Measurements from ENCODE around the gene TMEM184A.

The TMEM184A gene

GRCh38 chr7:1555813-1556543 lies at the start of gene TMEM184A:
TMEM184A (minus strand) TSS chr7:1556205; CDS start chr7:1555484, 721 bp downstream.
- Histone ChIP-seq H3K27ac (ENCODE audit: low read length) (no peak within 1 kb of the TSS), H3K9me3 (ENCODE audit: control insufficient read depth in 2 of 2, low read length in 2 of 2) (no peaks in the 10 kb centered on the region), H3K27me3 (ENCODE audit: control insufficient read depth in 1 of 2, insufficient read depth in 2 of 2, low read length in 2 of 2) (peaks cover 7 to 9% of the 10 kb centered on the region in 2 donors), H3K4me1 (ENCODE audit: control insufficient read depth, insufficient read depth, low read length) (peaks cover 11% of the 10 kb centered on the region), H3K36me3 (ENCODE audit: control insufficient read depth in 2 of 2, insufficient read depth in 2 of 2, low read length in 2 of 2) (no peaks in the 10 kb centered on the region), H3K9ac (ENCODE audit: low read length in 2 of 2) (no peak within 1 kb of the TSS), H3K4me3 (ENCODE audit: low read length in 2 of 2) (peak within 1 kb of the TSS in 1 of 2 donors; percentile 22)

- H3K4me1 ChIP-seq (ENCODE audit: control insufficient read depth, insufficient read depth, low read length) = no peaks in the 10 kb centered on the region
- no peak overlapping the region for H3K4me3 ChIP-seq (ENCODE audit: low read length in 2 of 2)
- no peaks in the 10 kb centered on the region for H3K9me3 ChIP-seq (ENCODE audit: control insufficient read depth in 2 of 2, low read length in 2 of 2)
- no peak overlapping the region for H3K27ac ChIP-seq (ENCODE audit: low read length)
- peaks cover 6 to 10% of the 10 kb centered on the region in 2 donors for H3K27me3 ChIP-seq (ENCODE audit: control insufficient read depth in 1 of 2, insufficient read depth in 2 of 2, low read length in 2 of 2)
- no peaks in the 10 kb centered on the region for H3K36me3 ChIP-seq (ENCODE audit: control insufficient read depth in 2 of 2, insufficient read depth in 2 of 2, low read length in 2 of 2)
- H3K9ac ChIP-seq (ENCODE audit: low read length in 2 of 2) = no peak overlapping the region
Measured at GRCh38 chr7:1604383-1604782, 48.4 kb upstream of the TMEM184A start.

GRCh38 chr7:1603346-1604225 lies 47.6 kb upstream of the TMEM184A start:
- no peak overlapping the region for H3K4me3 ChIP-seq (ENCODE audit: low read length in 2 of 2)

GRCh38 chr7:1602386-1602785 lies 46.4 kb upstream of the TMEM184A start:
- no peak overlapping the region for H3K27ac ChIP-seq (ENCODE audit: low read length)

More at GRCh38 chr7:1603346-1604225, 47.6 kb upstream of the TMEM184A start:
- no peak overlapping the region for H3K9ac ChIP-seq (ENCODE audit: low read length in 2 of 2)
- peaks cover 7 to 10% of the 10 kb centered on the region in 2 donors for H3K27me3 ChIP-seq (ENCODE audit: control insufficient read depth in 1 of 2, insufficient read depth in 2 of 2, low read length in 2 of 2)
- no peak overlapping the region for H3K27ac ChIP-seq (ENCODE audit: low read length)
- no peaks in the 10 kb centered on the region for H3K36me3 ChIP-seq (ENCODE audit: control insufficient read depth in 2 of 2, insufficient read depth in 2 of 2, low read length in 2 of 2)
- H3K4me1 ChIP-seq (ENCODE audit: control insufficient read depth, insufficient read depth, low read length) = no peaks in the 10 kb centered on the region
- H3K9me3 ChIP-seq (ENCODE audit: control insufficient read depth in 2 of 2, low read length in 2 of 2) = no peaks in the 10 kb centered on the region

GRCh38 chr7:1601956-1602355 lies 46.0 kb upstream of the TMEM184A start:
- Histone ChIP-seq H3K9me3 (ENCODE audit: control insufficient read depth in 2 of 2, low read length in 2 of 2) (no peaks in the 10 kb centered on the region), H3K4me3 (ENCODE audit: low read length in 2 of 2) (no peak overlapping the region), H3K4me1 (ENCODE audit: control insufficient read depth, insufficient read depth, low read length) (no peaks in the 10 kb centered on the region), H3K27ac (ENCODE audit: low read length) (no peak overlapping the region), H3K27me3 (ENCODE audit: control insufficient read depth in 1 of 2, insufficient read depth in 2 of 2, low read length in 2 of 2) (peaks cover 4 to 13% of the 10 kb centered on the region in 2 donors), H3K9ac (ENCODE audit: low read length in 2 of 2) (no peak overlapping the region), H3K36me3 (ENCODE audit: control insufficient read depth in 2 of 2, insufficient read depth in 2 of 2, low read length in 2 of 2) (no peaks in the 10 kb centered on the region)

More at GRCh38 chr7:1602386-1602785, 46.4 kb upstream of the TMEM184A start:
- H3K4me3 ChIP-seq (ENCODE audit: low read length in 2 of 2) = no peak overlapping the region
- H3K36me3 ChIP-seq (ENCODE audit: control insufficient read depth in 2 of 2, insufficient read depth in 2 of 2, low read length in 2 of 2) = no peaks in the 10 kb centered on the region
- H3K9me3 ChIP-seq (ENCODE audit: control insufficient read depth in 2 of 2, low read length in 2 of 2) = no peaks in the 10 kb centered on the region
- no peak overlapping the region for H3K9ac ChIP-seq (ENCODE audit: low read length in 2 of 2)
- no peaks in the 10 kb centered on the region for H3K4me1 ChIP-seq (ENCODE audit: control insufficient read depth, insufficient read depth, low read length)
- H3K27me3 ChIP-seq (ENCODE audit: control insufficient read depth in 1 of 2, insufficient read depth in 2 of 2, low read length in 2 of 2) = peaks cover 8 to 9% of the 10 kb centered on the region in 2 donors

- no peak overlapping the region for H3K27ac ChIP-seq (ENCODE audit: low read length)
- H3K9me3 ChIP-seq (ENCODE audit: control insufficient read depth in 2 of 2, low read length in 2 of 2) = no peaks in the 10 kb centered on the region
- no peak overlapping the region for H3K9ac ChIP-seq (ENCODE audit: low read length in 2 of 2)
- no peaks in the 10 kb centered on the region for H3K36me3 ChIP-seq (ENCODE audit: control insufficient read depth in 2 of 2, insufficient read depth in 2 of 2, low read length in 2 of 2)
- peaks cover 12 to 21% of the 10 kb centered on the region in 2 donors for H3K27me3 ChIP-seq (ENCODE audit: control insufficient read depth in 1 of 2, insufficient read depth in 2 of 2, low read length in 2 of 2)
- no peak overlapping the region for H3K4me3 ChIP-seq (ENCODE audit: low read length in 2 of 2)
- no peaks in the 10 kb centered on the region for H3K4me1 ChIP-seq (ENCODE audit: control insufficient read depth, insufficient read depth, low read length)
Measured at GRCh38 chr7:1599640-1600395, 43.8 kb upstream of the TMEM184A start.

- peaks cover 12 to 23% of the 10 kb centered on the region in 2 donors for H3K27me3 ChIP-seq (ENCODE audit: control insufficient read depth in 1 of 2, insufficient read depth in 2 of 2, low read length in 2 of 2)
- H3K4me1 ChIP-seq (ENCODE audit: control insufficient read depth, insufficient read depth, low read length) = no peaks in the 10 kb centered on the region
- no peak overlapping the region for H3K27ac ChIP-seq (ENCODE audit: low read length)
- no peaks in the 10 kb centered on the region for H3K36me3 ChIP-seq (ENCODE audit: control insufficient read depth in 2 of 2, insufficient read depth in 2 of 2, low read length in 2 of 2)
- H3K9ac ChIP-seq (ENCODE audit: low read length in 2 of 2) = no peak overlapping the region
- no peak overlapping the region for H3K4me3 ChIP-seq (ENCODE audit: low read length in 2 of 2)
- H3K9me3 ChIP-seq (ENCODE audit: control insufficient read depth in 2 of 2, low read length in 2 of 2) = no peaks in the 10 kb centered on the region
Measured at GRCh38 chr7:1598961-1599639, 43.1 kb upstream of the TMEM184A start.

GRCh38 chr7:1598286-1598685 lies 42.3 kb upstream of the TMEM184A start:
- no peaks in the 10 kb centered on the region for H3K4me1 ChIP-seq (ENCODE audit: control insufficient read depth, insufficient read depth, low read length)
- H3K9ac ChIP-seq (ENCODE audit: low read length in 2 of 2) = no peak overlapping the region
- H3K27me3 ChIP-seq (ENCODE audit: control insufficient read depth in 1 of 2, insufficient read depth in 2 of 2, low read length in 2 of 2) = peaks cover 13 to 26% of the 10 kb centered on the region in 2 donors
- no peak overlapping the region for H3K4me3 ChIP-seq (ENCODE audit: low read length in 2 of 2)
- H3K9me3 ChIP-seq (ENCODE audit: control insufficient read depth in 2 of 2, low read length in 2 of 2) = no peaks in the 10 kb centered on the region
- H3K27ac ChIP-seq (ENCODE audit: low read length) = no peak overlapping the region
- H3K36me3 ChIP-seq (ENCODE audit: control insufficient read depth in 2 of 2, insufficient read depth in 2 of 2, low read length in 2 of 2) = no peaks in the 10 kb centered on the region

GRCh38 chr7:1597791-1598190 lies 41.8 kb upstream of the TMEM184A start:
- H3K9me3 ChIP-seq (ENCODE audit: control insufficient read depth in 2 of 2, low read length in 2 of 2) = no peaks in the 10 kb centered on the region
- no peaks in the 10 kb centered on the region for H3K4me1 ChIP-seq (ENCODE audit: control insufficient read depth, insufficient read depth, low read length)
- no peak overlapping the region for H3K4me3 ChIP-seq (ENCODE audit: low read length in 2 of 2)
- H3K36me3 ChIP-seq (ENCODE audit: control insufficient read depth in 2 of 2, insufficient read depth in 2 of 2, low read length in 2 of 2) = no peaks in the 10 kb centered on the region
- H3K9ac ChIP-seq (ENCODE audit: low read length in 2 of 2) = no peak overlapping the region
- no peak overlapping the region for H3K27ac ChIP-seq (ENCODE audit: low read length)
- H3K27me3 ChIP-seq (ENCODE audit: control insufficient read depth in 1 of 2, insufficient read depth in 2 of 2, low read length in 2 of 2) = peaks cover 18 to 31% of the 10 kb centered on the region in 2 donors

Measured in stomach smooth muscle (tissue), 2 donors.